Putamen (tissue), 1 donor: Measurements from ENCODE around the gene MYLK2.

Source experiments
- DNase-seq: peaks from one replicate; pipeline ENCODE4 v3.0.0-alpha.2; 2016; ENCODE audit warnings: low spot score

MYLK2 gene

DNA sequence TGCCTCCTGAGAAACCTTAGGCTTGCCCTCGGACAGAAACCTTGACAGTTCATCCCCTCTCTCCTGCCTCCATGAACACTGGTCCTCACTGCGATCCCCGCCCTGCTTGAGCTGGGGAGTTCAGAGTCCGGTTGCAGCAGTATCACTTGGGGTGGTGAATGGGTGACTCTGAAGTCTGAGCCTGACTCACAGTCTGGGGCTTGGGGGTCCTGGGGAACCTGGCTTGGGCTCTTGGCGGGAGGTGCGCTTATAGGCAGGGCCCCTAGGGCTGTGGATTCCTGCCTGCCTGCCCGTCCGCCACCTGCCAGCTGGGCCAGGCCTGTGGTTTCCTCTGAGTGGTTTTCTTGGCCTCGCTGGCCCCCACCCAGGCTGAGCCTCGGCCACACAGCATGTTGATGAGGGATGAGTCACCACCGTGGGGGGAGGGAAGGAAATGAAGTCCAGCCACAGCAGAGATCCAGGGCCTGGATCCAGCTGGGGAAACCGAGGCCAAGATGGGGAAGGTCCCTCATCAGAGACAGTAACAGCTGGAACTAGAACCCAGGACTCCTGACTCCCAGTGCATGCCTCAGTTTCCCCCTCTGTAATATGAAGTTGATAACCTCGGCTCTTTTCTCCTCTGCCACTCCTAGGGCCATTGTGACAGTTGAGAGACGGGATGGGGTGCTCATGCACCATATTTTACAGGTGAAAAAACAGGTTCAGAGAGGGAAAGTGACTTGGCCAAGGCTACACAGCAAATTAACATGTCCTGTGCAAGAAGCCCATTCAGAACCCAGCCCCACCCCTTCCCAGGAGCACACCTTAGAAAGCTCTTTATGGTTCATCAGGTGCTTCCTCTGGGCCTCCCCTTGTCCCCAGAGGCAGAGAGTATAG, 17.1 kb downstream of the MYLK2 start:
- DNase-seq = no peak

GRCh38 chr20:31836853-31837608, 17.9 kb downstream of the MYLK2 start:
- no peak for DNase-seq

DNA sequence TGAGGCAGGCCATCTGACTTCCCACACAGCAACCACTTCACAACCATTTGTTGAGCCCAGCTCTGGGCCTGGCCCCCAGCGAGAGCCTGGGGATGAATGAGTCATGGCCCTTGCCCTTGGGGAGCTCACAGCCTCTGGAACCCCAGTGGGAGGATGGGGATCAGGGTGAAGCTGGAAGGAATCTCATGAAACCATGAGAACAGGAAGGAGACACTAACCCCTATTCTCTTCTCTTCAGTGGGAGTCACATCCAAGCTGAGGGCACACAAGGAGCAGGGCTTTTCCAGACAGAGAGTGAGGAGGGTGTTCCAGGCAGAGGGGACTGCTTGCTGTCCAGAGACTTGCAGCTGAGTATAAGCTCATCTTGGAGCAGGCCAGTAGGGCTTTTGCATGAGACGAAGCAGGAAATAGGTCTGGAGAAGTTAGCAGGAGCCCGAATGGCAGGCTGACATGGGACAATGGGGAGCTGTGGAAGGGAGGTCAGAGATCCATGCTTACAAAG, 18.8 kb downstream of the MYLK2 start:
- DNase-seq = no peak

DNA sequence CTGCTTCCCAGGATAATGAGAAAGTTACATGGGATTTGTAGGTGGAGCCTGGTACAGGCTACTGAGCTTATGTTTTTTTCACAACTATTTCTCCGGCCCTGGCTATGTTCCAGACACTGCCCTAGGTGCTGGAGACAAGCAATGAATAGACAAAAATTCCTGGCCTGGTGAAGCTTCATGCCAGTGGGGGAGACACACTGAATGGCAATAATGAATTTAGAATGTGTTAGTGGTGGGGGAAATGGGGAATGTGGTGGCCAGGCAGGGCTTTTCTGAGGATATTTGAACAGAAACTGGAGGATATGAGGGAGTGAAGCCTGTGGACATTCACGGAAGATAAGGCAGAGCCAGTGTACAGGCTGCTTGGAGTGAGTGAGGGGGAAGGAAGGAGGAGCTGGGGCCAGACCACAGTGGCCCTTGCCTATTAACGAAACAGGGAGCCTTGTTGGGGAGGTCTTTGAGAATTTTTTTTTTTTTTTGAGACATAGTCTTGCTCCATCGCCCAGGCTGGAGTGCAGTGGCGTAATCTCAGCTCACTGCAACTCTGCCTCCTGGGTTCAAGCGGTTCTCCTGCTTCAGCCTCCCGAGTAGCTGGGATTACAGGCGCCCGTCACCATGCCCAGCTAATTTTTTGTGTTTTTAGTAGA, 19.6 kb downstream of the MYLK2 start:
- no peak for DNase-seq

DNA sequence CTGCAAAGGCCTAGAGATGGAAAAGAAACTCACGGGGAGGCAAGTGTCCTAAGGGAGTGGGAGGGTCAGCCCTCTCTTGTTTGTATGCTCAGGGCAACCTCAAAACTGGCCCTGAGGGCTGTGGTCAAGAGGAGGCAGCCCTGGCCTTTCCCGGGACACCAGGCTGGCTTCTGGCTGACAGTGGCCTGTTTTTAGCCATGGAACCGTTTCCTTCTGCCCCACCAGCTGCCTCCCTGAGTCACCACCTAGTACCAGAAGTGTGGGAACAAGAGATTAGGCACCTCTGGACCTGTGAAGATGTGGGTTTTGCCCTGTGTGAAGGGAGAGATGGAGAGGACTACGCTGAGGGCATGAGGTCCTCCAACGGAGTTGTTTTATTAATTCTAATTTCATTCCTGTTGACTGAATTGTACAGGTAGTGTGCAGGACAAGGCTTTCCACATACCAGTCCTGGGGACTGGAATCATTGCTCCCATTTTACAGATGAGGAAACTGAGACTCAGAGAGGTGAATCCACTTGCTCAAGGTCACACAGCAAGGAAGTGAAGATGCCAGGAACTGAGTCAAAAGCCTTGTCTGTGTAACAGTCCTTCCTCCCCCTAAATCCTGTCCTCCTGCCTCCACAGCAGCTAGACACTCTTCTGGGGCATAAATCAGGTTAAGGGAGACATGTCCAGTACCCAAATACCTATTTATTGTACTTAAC, 20.8 kb downstream of the MYLK2 start:
- no peak for DNase-seq

- no peak for DNase-seq
Measured at GRCh38 chr20:31840906-31841816, 22.0 kb downstream of the MYLK2 start.

DNA sequence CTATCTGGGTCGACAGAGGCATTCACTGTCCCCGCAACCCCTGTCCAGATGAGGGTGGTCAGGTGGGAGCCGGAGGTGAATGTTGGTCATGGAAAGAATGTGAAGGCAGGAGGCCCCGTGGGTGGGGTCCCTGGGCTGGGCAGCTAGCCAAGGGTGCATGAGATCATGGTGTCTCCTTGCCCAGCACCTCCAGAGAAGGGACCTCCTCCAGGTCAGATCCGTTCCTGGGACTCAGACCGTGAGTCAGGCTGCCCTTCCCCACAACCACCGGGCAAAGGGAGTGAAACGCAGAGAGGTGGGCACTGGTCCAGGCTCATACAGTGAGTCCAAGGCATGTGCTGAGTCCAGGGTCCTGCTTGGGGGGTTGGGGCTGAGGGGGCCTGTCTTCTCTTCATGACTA, 22.8 kb downstream of the MYLK2 start:
- DNase-seq = no peak

GRCh38 chr20:31842471-31843157, 23.5 kb downstream of the MYLK2 start:
- no peak for DNase-seq

DNA sequence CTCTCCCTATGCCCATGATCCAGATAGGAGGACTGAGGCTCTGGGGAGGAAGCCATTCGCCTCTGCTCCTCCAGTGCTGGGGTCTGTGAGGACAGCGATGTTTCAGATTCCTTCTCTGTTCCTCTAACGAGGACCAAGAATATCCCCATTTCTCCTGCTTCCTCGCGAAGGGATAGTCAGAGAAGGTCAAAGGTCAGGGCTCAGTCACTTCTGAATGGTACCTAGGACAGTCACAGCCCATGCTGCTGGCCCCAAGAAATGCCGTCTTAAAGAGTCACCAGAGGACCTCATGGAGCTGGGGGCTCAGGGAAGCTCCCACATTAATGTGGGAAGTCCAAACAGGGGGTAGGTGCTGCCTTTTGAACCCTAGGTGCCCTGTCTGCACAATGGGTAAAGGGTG, 24.1 kb downstream of the MYLK2 start:
- DNase-seq = no peak

GRCh38 chr20:31843881-31844280, 24.7 kb downstream of the MYLK2 start:
- DNase-seq = no peak

DNA sequence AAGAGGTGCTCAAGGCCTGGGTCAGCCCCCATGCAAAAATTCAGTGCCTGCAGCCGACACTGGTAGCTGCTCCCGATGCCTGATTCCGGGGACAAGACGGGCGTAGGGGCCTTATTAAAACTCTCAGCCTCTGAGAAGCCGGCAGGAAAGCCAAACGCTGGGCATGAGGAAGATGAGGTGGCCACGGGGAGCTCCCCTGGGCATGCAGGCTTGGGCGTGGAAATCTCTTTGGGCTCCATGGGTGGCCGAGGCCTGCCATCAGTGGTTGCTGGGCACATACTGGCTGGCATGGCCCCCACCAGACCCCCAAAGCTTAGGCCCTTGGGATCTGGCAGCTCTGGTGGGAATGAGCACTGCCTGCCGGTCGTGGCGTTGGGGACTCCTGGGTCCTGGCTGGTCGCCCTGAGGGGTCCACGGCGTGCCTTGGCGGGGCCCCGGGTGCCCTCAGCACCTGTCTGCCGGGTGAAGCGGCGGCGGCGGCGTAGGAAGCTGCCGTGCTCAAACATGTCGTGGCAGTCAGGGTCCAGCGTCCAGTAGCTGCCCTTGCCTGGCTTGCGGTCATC, 25.7 kb downstream of the MYLK2 start:
- no peak for DNase-seq

GRCh38 chr20:31845300-31845863, 26.2 kb downstream of the MYLK2 start, which contains the start of gene FOXS1:
TSS of gene FOXS1 (minus strand) at chr20:31845604. CDS start at chr20:31845542, 62 bp downstream.
- no peak for DNase-seq

DNA sequence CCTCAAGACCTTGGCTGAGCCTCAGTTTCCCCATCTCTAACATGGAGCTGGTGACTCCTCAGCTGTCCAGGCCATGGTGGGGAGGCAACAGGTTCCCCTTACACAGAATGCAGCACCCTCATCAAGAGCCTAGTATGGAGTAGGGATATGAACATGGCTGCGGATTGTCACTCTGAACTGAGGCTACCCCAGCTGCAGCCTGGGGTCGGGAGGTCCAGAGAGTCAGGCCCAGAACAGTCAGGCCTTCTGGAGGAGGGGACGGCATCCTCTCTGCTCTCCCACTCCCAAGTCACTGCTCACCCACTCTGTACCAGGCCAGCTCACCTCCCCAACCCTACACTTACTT, 27.6 kb downstream of the MYLK2 start:
- DNase-seq = no peak

- DNase-seq = no peak
Measured at GRCh38 chr20:31848088-31848999, 29.2 kb downstream of the MYLK2 start.

GRCh38 chr20:31849306-31849930, 30.3 kb downstream of the MYLK2 start:
- DNase-seq = no peak

GRCh38 chr20:31851240-31851955, 32.2 kb downstream of the MYLK2 start:
- DNase-seq = no peak

GRCh38 chr20:31853481-31853880, 34.3 kb downstream of the MYLK2 start:
- no peak for DNase-seq
